Stimulated activated CD8-positive, alpha-beta memory T cell treated with anti-CD3 and anti-CD28 coated beads, Interleukin-12 subunit alpha, Interleukin-12 subunit beta, amount 100 ng/mL, for 24 hours (primary cell): ENCODE results near the gene COL11A1.
"Not testable (repeated sequence)": the region's sequence is repeated elsewhere in the genome, so short reads cannot be mapped to it uniquely, and the experiment has no call there.

Experiments used
- DNase-seq: peaks from one replicate; pipeline ENCODE4 v3.0.0-alpha.2; 2020; ENCODE audit errors: extremely low read depth

COL11A1 gene

GRCh38 chr1:103084181-103084580 lies 24.1 kb downstream of the COL11A1 start:
- DNase-seq, result no peak

- DNase-seq, result no peak
These were observed 32.9 kb downstream of the COL11A1 start for GRCh38 chr1:103075316-103076000.

GRCh38 chr1:103074224-103074623 lies 34.1 kb downstream of the COL11A1 start:
- DNase-seq, result no peak

GRCh38 chr1:103069201-103069600 lies 39.1 kb downstream of the COL11A1 start:
- DNase-seq, result no peak

- no peak for DNase-seq
These were observed 44.4 kb downstream of the COL11A1 start for GRCh38 chr1:103063921-103064320.

- no peak for DNase-seq
These were observed 49.9 kb downstream of the COL11A1 start for GRCh38 chr1:103058391-103058790.

GRCh38 chr1:103056423-103056822 lies 51.9 kb downstream of the COL11A1 start:
- no peak for DNase-seq

- not testable (repeated sequence) for DNase-seq
These were observed 80.2 kb downstream of the COL11A1 start for GRCh38 chr1:103028110-103028509.

GRCh38 chr1:103025858-103026409 lies 82.4 kb downstream of the COL11A1 start:
- DNase-seq, result no peak

- no peak for DNase-seq
These were observed 84.3 kb downstream of the COL11A1 start for GRCh38 chr1:103024051-103024450.

GRCh38 chr1:103002005-103002404 lies 106.3 kb downstream of the COL11A1 start:
- DNase-seq, result no peak

- no peak for DNase-seq
These were observed 129.4 kb downstream of the COL11A1 start for GRCh38 chr1:102978874-102979273.

GRCh38 chr1:102977292-102977691 lies 131.0 kb downstream of the COL11A1 start:
- DNase-seq, result no peak

GRCh38 chr1:102970496-102971078 lies 137.7 kb downstream of the COL11A1 start:
- no peak for DNase-seq

- DNase-seq, result no peak
These were observed 140.5 kb downstream of the COL11A1 start for GRCh38 chr1:102967786-102968185.

GRCh38 chr1:102961549-102961948 lies 146.8 kb downstream of the COL11A1 start:
- DNase-seq, result no peak

- DNase-seq, result no peak
These were observed 153.7 kb downstream of the COL11A1 start for GRCh38 chr1:102954576-102954975.

- DNase-seq, result no peak
These were observed 155.9 kb downstream of the COL11A1 start for GRCh38 chr1:102952400-102952799.

- DNase-seq, result no peak
These were observed 166.0 kb downstream of the COL11A1 start for GRCh38 chr1:102942324-102942723.

- DNase-seq, result no peak
These were observed 166.9 kb downstream of the COL11A1 start for GRCh38 chr1:102941366-102941947.

- DNase-seq, result no peak
These were observed 170.9 kb downstream of the COL11A1 start for GRCh38 chr1:102937401-102937800.

GRCh38 chr1:102933362-102933761 lies 175.0 kb downstream of the COL11A1 start:
- not testable (repeated sequence) for DNase-seq

GRCh38 chr1:102919659-102920058 lies 188.7 kb downstream of the COL11A1 start:
- DNase-seq, result no peak
